ENCODE measurements around the gene ASPSCR1. TPM values are rescaled to one million over a fixed set of nuclear protein-coding genes. Genes with fewer than 3 reads are reported as not detected.
A peak's percentile ranks its signal among the peaks of the same experiment; 100 is the strongest.

The ASPSCR1 gene
- total and polyA plus RNA-seq, 9 of the 15 experiments (the other 6 are each of a cell fraction or from before 2014, with no cell fraction given), result 0.90 to 36.9 (median 11.6) TPM

DNA sequence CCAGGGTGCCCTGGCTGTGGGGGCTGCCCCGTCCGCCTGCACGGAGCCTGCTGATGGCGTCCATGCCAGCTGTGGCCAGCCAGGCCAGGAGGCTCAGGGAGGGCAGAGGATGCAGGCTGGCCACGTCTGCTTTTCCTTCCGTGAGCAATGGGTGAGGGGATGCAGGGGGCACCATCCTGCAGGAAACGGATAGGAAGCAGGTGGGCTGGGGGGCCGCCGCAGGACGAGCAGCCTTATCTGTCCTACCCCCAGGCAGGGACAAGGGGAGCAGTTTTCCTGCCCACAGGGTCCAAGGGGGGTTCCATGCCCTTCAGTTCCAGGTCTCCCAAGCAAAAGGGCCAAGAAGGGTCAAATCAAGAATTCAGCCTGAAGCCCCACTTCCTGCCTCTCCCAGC lies 81.4 kb downstream of the ASPSCR1 start:
- ChIA-PET POLR2A (interaction anchor here (0.6 to 1.8 kb wide), 5 partner anchors 16 to 142 kb away, joined by 3 to 5 read pairs (median 4); no protein-coding TSS in a partner anchor), CTCF (ENCODE audit: low intra/inter-chr PET ratio) (no interaction called here)
- FAIRE-seq, result no peak
- Histone ChIP-seq H3K79me2 (ENCODE audit: control insufficient read depth, insufficient read depth, low read length) (peaks cover 7% of the 10 kb centered on the region), H3K4me3 (no peak overlapping the region), H3K27me3 (ENCODE audit: control insufficient read depth in 2 of 2, insufficient read depth in 2 of 2, low read length in 2 of 2) (no peaks in the 10 kb centered on the region), H2AFZ (ENCODE audit: low read depth, low read length) (no peak overlapping the region), H3K27ac (ENCODE audit: extremely low read depth, low read depth, low read length) (no peak overlapping the region), H3K4me2 (ENCODE audit: insufficient read depth, low read length) (no peak overlapping the region), H3K9me1 (ENCODE audit: control insufficient read depth, insufficient read depth, low read length) (no peaks in the 10 kb centered on the region), H3K9me3 (replicated peaks; ENCODE audit: control insufficient read depth, insufficient read depth, low read depth, low read length) (no peaks in the 10 kb centered on the region), H3K36me3 (ENCODE audit: control insufficient read depth, insufficient read depth, low read length) (peaks cover 98% of the 10 kb centered on the region; the same call in 2 of the 3 replicates), H3K9ac (ENCODE audit: insufficient read depth in 1 of 2, low read depth in 2 of 2, low read length in 2 of 2) (no peak overlapping the region), H3K4me1 (replicated peaks in 1 of 2; ENCODE audit: control insufficient read depth in 2 of 2, insufficient read depth in 2 of 2, low read length in 2 of 2) (peaks cover 0 to 90% of the 10 kb centered on the region in 2 experiments; a peak in 2 of 5 replicates), H4K20me1 (replicated peaks; ENCODE audit: control insufficient read depth, insufficient read depth, low read length) (peaks cover 7% of the 10 kb centered on the region)
- no peak for TF ChIP-seq KAT2B (IDR thresholded peaks at IDR 0.05; ENCODE audit: low read depth, low read length)
- TF ChIP-seq POLR2AphosphoS5 (IDR thresholded peaks at IDR 0.05; ENCODE audit: control insufficient read depth, insufficient read depth, low read depth, low read length), result peak; percentile 33; the same call in 1 of the 2 replicates
- TF ChIP-seq ZNF23 (CRISPR knock-in tag; IDR thresholded peaks at IDR 0.05), result no peak
- TF ChIP-seq ZKSCAN1 (IDR thresholded peaks at IDR 0.05; ENCODE audit: low read depth, low read length), result no peak
- TF ChIP-seq RBFOX2 (IDR thresholded peaks at IDR 0.05; ENCODE audit: low read depth, low read length), result peak; percentile 62; the same call in 1 of the 2 replicates
- TF ChIP-seq POLR2G (IDR thresholded peaks at IDR 0.05; ENCODE audit: low read depth, low read length), result peak; percentile 61
- TF ChIP-seq POLR2A (conservative IDR thresholded peaks at IDR 0.05), result peak; percentile 44; the same call in 1 of the 2 replicates
- no peak for TF ChIP-seq TRIM28 (IDR thresholded peaks at IDR 0.05)
- 0 out of 2 replicates have a peak, but pooled peaks have one; percentile 51 for TF ChIP-seq SUPT5H (IDR thresholded peaks at IDR 0.05)
- no peak for ATAC-seq
- no peak for DNase-seq (ENCODE audit: extremely low read depth in 1 of 4, low spot score in 3 of 4)
- in situ Hi-C loops (cut with MboI), result no loop called here
- intact Hi-C loops (cut with micrococcal nuclease), result no loop called here
- no TSS peak for BruUV-seq (replicated peaks)
- 86% methylated on average over 9 of the region's 10 CpGs for WGBS (ENCODE audit: insufficient coverage, low coverage, missing lambda C conversion rate)

Measured in K562 (cell line).